ENCODE data around the gene PLCB3. TPM values are rescaled to one million over a fixed set of nuclear protein-coding genes. Genes with fewer than 3 reads are reported as not detected.

PLCB3 gene
- total RNA-seq, 1 experiment from 2014 or later: 45.3 TPM

DNA sequence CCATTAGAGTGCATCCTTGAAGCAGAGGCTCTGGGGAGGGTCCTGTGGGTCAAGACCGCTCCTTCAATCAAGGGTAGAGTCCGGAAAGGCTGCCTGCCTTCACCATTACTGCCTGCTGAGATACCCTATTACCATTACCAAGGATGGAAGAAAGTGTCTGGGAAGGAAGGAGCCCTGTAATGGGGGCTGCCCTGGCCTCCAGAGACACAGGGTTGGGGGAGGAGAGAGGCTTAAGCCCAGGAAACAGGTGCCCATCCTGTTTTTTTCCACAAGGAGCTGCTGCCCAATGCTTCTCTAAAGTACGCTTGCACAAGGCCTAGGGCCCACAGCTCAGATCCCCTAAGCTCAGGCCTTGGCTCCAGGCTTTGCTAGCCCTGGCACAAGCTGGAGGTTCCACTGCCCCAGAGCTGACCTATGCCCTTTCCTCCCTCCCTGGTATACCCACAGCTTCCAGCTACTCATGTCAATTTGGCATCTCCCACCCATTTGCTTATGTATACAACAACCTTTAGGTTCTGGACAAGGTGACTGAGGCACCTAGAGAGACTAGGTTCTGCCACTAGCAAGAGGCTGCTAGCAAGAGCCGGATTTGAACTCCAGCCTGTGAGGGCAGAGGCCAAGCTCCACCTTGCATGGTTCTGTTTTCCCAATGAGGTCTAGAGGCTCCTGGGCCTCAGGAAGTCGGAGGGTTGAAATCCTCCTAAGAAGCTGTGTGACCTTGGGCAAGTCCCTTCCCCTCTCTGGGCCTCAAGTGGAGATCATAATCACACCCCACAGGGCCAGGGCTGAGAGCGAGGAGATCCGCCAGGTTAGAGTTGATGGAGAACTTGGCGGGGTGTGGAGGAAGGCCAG is 1.5 kb upstream of the PLCB3 start:
- ChIA-PET CTCF (interaction anchor here (1.1 to 2.0 kb wide), 2 partner anchors 45 to 105 kb away, joined by 4 to 6 read pairs; no protein-coding TSS in a partner anchor), POLR2A (ENCODE audit: low non-redundant PET) (no interaction called here)
- BruUV-seq (replicated peaks): no TSS peak
- no peak for TF ChIP-seq EZH2 (IDR thresholded peaks at IDR 0.05; ENCODE audit: borderline replicate concordance, low read depth, low read length, poor library complexity, severe bottlenecking)
- TF ChIP-seq, protein P1, sequence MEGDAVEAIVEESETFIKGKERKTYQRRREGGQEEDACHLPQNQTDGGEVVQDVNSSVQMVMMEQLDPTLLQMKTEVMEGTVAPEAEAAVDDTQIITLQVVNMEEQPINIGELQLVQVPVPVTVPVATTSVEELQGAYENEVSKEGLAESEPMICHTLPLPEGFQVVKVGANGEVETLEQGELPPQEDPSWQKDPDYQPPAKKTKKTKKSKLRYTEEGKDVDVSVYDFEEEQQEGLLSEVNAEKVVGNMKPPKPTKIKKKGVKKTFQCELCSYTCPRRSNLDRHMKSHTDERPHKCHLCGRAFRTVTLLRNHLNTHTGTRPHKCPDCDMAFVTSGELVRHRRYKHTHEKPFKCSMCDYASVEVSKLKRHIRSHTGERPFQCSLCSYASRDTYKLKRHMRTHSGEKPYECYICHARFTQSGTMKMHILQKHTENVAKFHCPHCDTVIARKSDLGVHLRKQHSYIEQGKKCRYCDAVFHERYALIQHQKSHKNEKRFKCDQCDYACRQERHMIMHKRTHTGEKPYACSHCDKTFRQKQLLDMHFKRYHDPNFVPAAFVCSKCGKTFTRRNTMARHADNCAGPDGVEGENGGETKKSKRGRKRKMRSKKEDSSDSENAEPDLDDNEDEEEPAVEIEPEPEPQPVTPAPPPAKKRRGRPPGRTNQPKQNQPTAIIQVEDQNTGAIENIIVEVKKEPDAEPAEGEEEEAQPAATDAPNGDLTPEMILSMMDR (conservative IDR thresholded peaks at IDR 0.05; ENCODE audit: low read depth, low read length): no peak
- H3K36me3 ChIP-seq (ENCODE audit: insufficient read depth, low read length, poor library complexity, severe bottlenecking): peaks cover 7% of the 10 kb centered on the region
- H3K27ac ChIP-seq (ENCODE audit: low read depth, low read length, poor library complexity, severe bottlenecking): no peak overlapping the region
- peaks cover 27% of the 10 kb centered on the region for H3K4me1 ChIP-seq (ENCODE audit: insufficient read depth, low read length, poor library complexity, severe bottlenecking)
- H3K27me3 ChIP-seq (replicated peaks; ENCODE audit: insufficient read depth, low read depth, low read length, poor library complexity): no peaks in the 10 kb centered on the region
- no peak overlapping the region for H3K4me3 ChIP-seq (ENCODE audit: low read depth, low read length, poor library complexity, severe bottlenecking)
- intact Hi-C loops (cut with micrococcal nuclease; ENCODE audit: unreplicated experiment): loop anchor here (5.0 kb wide), 1 partner anchor 42 kb away; the partner anchor contains the start of gene FERMT3
- H3K9me3 ChIP-seq (ENCODE audit: low read depth, low read length, poor library complexity, severe bottlenecking): no peaks in the 10 kb centered on the region
- no peak for DNase-seq (ENCODE audit: low spot score)

GRCh38 chr11:64250415-64251015 is 815 bp upstream of the PLCB3 start:
- Histone ChIP-seq H3K4me3 (ENCODE audit: low read depth, low read length, poor library complexity, severe bottlenecking) (peak overlapping the region; percentile 79), H3K9me3 (ENCODE audit: low read depth, low read length, poor library complexity, severe bottlenecking) (no peaks in the 10 kb centered on the region), H3K27me3 (replicated peaks; ENCODE audit: insufficient read depth, low read depth, low read length, poor library complexity) (no peaks in the 10 kb centered on the region), H3K36me3 (ENCODE audit: insufficient read depth, low read length, poor library complexity, severe bottlenecking) (peaks cover 13% of the 10 kb centered on the region), H3K27ac (ENCODE audit: low read depth, low read length, poor library complexity, severe bottlenecking) (peak overlapping the region; percentile 66), H3K4me1 (ENCODE audit: insufficient read depth, low read length, poor library complexity, severe bottlenecking) (peaks cover 27% of the 10 kb centered on the region)
- intact Hi-C loops (cut with micrococcal nuclease; ENCODE audit: unreplicated experiment): no loop called here
- CTCF ChIA-PET: interaction anchor here (1.1 kb wide), 1 partner anchor 104 kb away, joined by 4 read pairs; no protein-coding TSS in a partner anchor
- POLR2A ChIA-PET (ENCODE audit: low non-redundant PET): interaction anchor here (0.5 kb wide), 1 partner anchor 686 kb away, joined by 3 read pairs; no protein-coding TSS in a partner anchor
- BruUV-seq (replicated peaks): no TSS peak
- TF ChIP-seq EZH2 (IDR thresholded peaks at IDR 0.05; ENCODE audit: borderline replicate concordance, low read depth, low read length, poor library complexity, severe bottlenecking): no peak
- TF ChIP-seq, protein P1 (conservative IDR thresholded peaks at IDR 0.05; ENCODE audit: low read depth, low read length): no peak
- DNase-seq (ENCODE audit: low spot score): no peak

DNA sequence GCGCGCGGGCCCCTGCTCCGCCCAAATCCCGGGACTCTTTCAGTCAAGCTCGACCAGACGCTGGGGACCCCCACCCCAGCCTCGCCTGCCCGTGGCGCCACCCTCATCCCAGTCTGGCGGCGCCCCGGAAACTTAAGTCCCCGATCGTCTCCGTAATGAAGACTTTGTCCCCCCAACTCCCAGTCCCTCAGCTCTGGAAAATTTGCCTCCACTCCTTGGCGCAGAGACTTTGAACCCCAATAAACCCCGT is 348 bp downstream of the PLCB3 start:
- CTCF ChIA-PET: interaction anchor here (0.6 to 1.7 kb wide), 9 partner anchors 10 to 70 kb away, joined by 3 to 11 read pairs (median 4); partner anchors contain the start of genes PRDX5 and TRMT112
- no TSS peak for BruUV-seq (replicated peaks)
- H3K36me3 ChIP-seq (ENCODE audit: insufficient read depth, low read length, poor library complexity, severe bottlenecking): peaks cover 25% of the 10 kb centered on the region
- POLR2A ChIA-PET (ENCODE audit: low non-redundant PET): no interaction called here
- peaks cover 27% of the 10 kb centered on the region for H3K4me1 ChIP-seq (ENCODE audit: insufficient read depth, low read length, poor library complexity, severe bottlenecking)
- peak overlapping the region; percentile 68 for H3K27ac ChIP-seq (ENCODE audit: low read depth, low read length, poor library complexity, severe bottlenecking)
- intact Hi-C loops (cut with micrococcal nuclease; ENCODE audit: unreplicated experiment): no loop called here
- H3K27me3 ChIP-seq (replicated peaks; ENCODE audit: insufficient read depth, low read depth, low read length, poor library complexity): no peaks in the 10 kb centered on the region
- H3K9me3 ChIP-seq (ENCODE audit: low read depth, low read length, poor library complexity, severe bottlenecking): no peaks in the 10 kb centered on the region
- H3K4me3 ChIP-seq (ENCODE audit: low read depth, low read length, poor library complexity, severe bottlenecking): peak overlapping the region; percentile 79
- TF ChIP-seq, protein P1 (conservative IDR thresholded peaks at IDR 0.05; ENCODE audit: low read depth, low read length): no peak
- no peak for TF ChIP-seq EZH2 (IDR thresholded peaks at IDR 0.05; ENCODE audit: borderline replicate concordance, low read depth, low read length, poor library complexity, severe bottlenecking)
- no peak for DNase-seq (ENCODE audit: low spot score)
